DOHH2 (cell line): Measurements from ENCODE around the gene IFNL2.

Experiments used
- EZH2phosphoT487 ChIP-seq: fragments of 200-600 bp; sonication (generic); IDR thresholded peaks from 2 replicates; pipeline ENCODE4 v1.6.1; 2017; ENCODE audit warnings: borderline replicate concordance, mild to moderate bottlenecking, antibody characterized with exemption, low read length, moderate library complexity, mixed read lengths
- TF ChIP-seq, protein P1 (sequence below): fragments of 200-600 bp; sonication (generic); IDR thresholded peaks from one replicate; pipeline ENCODE4 v1.5.1; 2014; ENCODE audit warnings: antibody characterized with exemption, mild to moderate bottlenecking, low read depth, low read length; ENCODE audit not compliant: poor library complexity, severe bottlenecking

DNA sequence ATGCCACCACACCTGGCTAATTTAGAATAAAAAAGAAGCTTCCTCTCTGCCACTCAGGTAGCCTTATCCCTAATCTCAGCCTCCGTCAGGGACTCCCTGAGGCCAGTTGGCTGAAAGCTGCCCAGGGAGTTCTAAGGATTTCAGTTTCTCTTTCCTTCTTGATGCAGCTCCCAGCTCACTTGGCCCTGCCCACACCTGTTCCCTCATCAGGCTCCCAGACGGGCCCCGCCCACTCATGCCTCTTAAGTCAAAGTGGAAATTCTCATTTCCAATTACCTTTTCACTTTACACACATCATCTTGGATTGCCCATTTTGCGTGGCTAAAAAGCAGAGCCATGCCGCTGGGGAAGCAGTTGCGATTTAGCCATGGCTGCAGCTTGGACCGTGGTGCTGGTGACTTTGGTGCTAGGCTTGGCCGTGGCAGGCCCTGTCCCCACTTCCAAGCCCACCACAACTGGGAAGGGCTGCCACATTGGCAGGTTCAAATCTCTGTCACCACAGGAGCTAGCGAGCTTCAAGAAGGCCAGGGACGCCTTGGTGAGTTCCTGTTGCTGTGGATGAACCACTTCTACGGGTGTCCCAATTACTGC is 28.0 kb downstream of the IFNL2 start, which contains the start of gene IFNL1:
- TF ChIP-seq, protein P1, sequence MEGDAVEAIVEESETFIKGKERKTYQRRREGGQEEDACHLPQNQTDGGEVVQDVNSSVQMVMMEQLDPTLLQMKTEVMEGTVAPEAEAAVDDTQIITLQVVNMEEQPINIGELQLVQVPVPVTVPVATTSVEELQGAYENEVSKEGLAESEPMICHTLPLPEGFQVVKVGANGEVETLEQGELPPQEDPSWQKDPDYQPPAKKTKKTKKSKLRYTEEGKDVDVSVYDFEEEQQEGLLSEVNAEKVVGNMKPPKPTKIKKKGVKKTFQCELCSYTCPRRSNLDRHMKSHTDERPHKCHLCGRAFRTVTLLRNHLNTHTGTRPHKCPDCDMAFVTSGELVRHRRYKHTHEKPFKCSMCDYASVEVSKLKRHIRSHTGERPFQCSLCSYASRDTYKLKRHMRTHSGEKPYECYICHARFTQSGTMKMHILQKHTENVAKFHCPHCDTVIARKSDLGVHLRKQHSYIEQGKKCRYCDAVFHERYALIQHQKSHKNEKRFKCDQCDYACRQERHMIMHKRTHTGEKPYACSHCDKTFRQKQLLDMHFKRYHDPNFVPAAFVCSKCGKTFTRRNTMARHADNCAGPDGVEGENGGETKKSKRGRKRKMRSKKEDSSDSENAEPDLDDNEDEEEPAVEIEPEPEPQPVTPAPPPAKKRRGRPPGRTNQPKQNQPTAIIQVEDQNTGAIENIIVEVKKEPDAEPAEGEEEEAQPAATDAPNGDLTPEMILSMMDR = no peak
- no peak for TF ChIP-seq EZH2phosphoT487
